Activated naive CD8-positive, alpha-beta T cell treated with anti-CD3 and anti-CD28 coated beads, Interleukin-2, amount 10 ng/mL, durations not matched to agents 7 days and 5 days (primary cell): ENCODE data around the gene DNAH12. TPM values are rescaled to one million over a fixed set of nuclear protein-coding genes. Genes with fewer than 3 reads are reported as not detected.

ENCODE experiments used
- ATAC-seq: fragments of 150-1000 bp; cut with Tn5 transposase; one replicate; pipeline ENCODE4 v1.10.0; 2021; ENCODE audit warnings: low read depth, moderate library complexity
- POLR2A ChIA-PET: fragments of 350-600 bp; sonication (Branson Sonifier 250); formaldehyde crosslinking; loops from one replicate; lab custom pipeline; 2021; ENCODE audit warnings: antibody characterized with exemption; lab: Charles Lee
- DNase-seq: peaks from one replicate; pipeline ENCODE4 v3.0.0; 2021
- H3K27ac Mint-ChIP-seq: one replicate; pipeline ENCODE4 v1.8.0; 2022; ENCODE audit warnings: mild to moderate bottlenecking, mixed read lengths
- H3K27me3 Mint-ChIP-seq: one replicate; pipeline ENCODE4 v1.8.0; 2022; ENCODE audit warnings: mild to moderate bottlenecking, moderate library complexity, mixed read lengths
- H3K36me3 Mint-ChIP-seq: one replicate; pipeline ENCODE4 v1.8.0; 2021; ENCODE audit warnings: mild to moderate bottlenecking, mixed read lengths
- H3K4me1 Mint-ChIP-seq: one replicate; pipeline ENCODE4 v1.8.0; 2021; ENCODE audit warnings: mixed read lengths
- H3K4me3 Mint-ChIP-seq: one replicate; pipeline ENCODE4 v1.8.0; 2022; ENCODE audit warnings: mild to moderate bottlenecking, moderate library complexity, mixed read lengths
- H3K9me3 Mint-ChIP-seq: one replicate; pipeline ENCODE4 v1.8.0; 2021; ENCODE audit warnings: mixed read lengths
- total RNA-seq, 2 experiments: library from RNA; stranded (reverse); gene quantifications; one replicate each; pipeline ENCODE4 v1.2.3, GENCODE V29; 2021

The DNAH12 gene
- total RNA-seq, 2 experiments from 2014 or later = 0.20 to 0.30 TPM

GRCh38 chr3:57421336-57421735 is 122.8 kb downstream of the DNAH12 start:
- no peak for ATAC-seq
- H3K36me3 Mint-ChIP-seq = no peaks in the 10 kb centered on the region
- POLR2A ChIA-PET = no interaction called here
- no peaks in the 10 kb centered on the region for H3K9me3 Mint-ChIP-seq
- no peak overlapping the region for H3K27ac Mint-ChIP-seq
- no peaks in the 10 kb centered on the region for H3K4me1 Mint-ChIP-seq
- H3K27me3 Mint-ChIP-seq = peaks cover 9% of the 10 kb centered on the region
- no peak for DNase-seq
- H3K4me3 Mint-ChIP-seq = no peak overlapping the region

GRCh38 chr3:57420001-57420400 is 124.1 kb downstream of the DNAH12 start:
- no peak for ATAC-seq
- H3K27ac Mint-ChIP-seq = no peak overlapping the region

GRCh38 chr3:57411715-57412114 is 132.4 kb downstream of the DNAH12 start:
- Mint-ChIP-seq H3K9me3 (no peaks in the 10 kb centered on the region), H3K4me1 (no peaks in the 10 kb centered on the region), H3K36me3 (no peaks in the 10 kb centered on the region), H3K4me3 (no peak overlapping the region), H3K27me3 (peaks cover 21% of the 10 kb centered on the region), H3K27ac (no peak overlapping the region)
- DNase-seq = no peak
- POLR2A ChIA-PET = no interaction called here
- ATAC-seq = no peak

More at GRCh38 chr3:57420001-57420400, 124.1 kb downstream of the DNAH12 start:
- no peak for DNase-seq
- H3K9me3 Mint-ChIP-seq = no peaks in the 10 kb centered on the region
- H3K27me3 Mint-ChIP-seq = peaks cover 3% of the 10 kb centered on the region
- no peaks in the 10 kb centered on the region for H3K4me1 Mint-ChIP-seq
- POLR2A ChIA-PET = no interaction called here
- no peaks in the 10 kb centered on the region for H3K36me3 Mint-ChIP-seq
- H3K4me3 Mint-ChIP-seq = no peak overlapping the region

GRCh38 chr3:57409471-57409870 is 134.7 kb downstream of the DNAH12 start:
- H3K27me3 Mint-ChIP-seq = peaks cover 25% of the 10 kb centered on the region
- H3K9me3 Mint-ChIP-seq = no peaks in the 10 kb centered on the region
- no peaks in the 10 kb centered on the region for H3K4me1 Mint-ChIP-seq
- H3K27ac Mint-ChIP-seq = no peak overlapping the region
- ATAC-seq (no peak), DNase-seq (no peak)
- POLR2A ChIA-PET = no interaction called here
- no peak overlapping the region for H3K4me3 Mint-ChIP-seq
- H3K36me3 Mint-ChIP-seq = no peaks in the 10 kb centered on the region

DNA sequence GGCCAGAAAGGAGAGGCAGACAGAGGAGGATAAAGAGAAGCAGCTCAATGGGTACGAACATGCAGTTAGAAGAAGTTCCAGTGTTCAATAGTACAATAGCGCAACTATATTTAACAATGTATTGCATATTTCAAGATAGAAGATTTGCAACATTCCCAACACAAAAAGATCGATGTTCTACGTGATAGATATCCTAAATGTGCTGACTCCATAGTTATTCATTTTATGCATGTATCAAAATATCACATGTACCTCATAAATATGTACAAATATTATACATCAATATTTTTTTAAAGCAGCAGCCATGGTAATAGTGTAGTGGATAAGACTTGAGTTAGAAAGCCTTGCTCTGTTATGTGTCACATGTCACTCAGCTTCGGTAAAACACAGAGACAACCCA is 141.5 kb downstream of the DNAH12 start:
- Mint-ChIP-seq H3K27ac (no peak overlapping the region), H3K4me3 (no peak overlapping the region), H3K4me1 (peaks cover 2% of the 10 kb centered on the region), H3K27me3 (peaks cover 37% of the 10 kb centered on the region), H3K9me3 (peaks cover 2% of the 10 kb centered on the region), H3K36me3 (no peaks in the 10 kb centered on the region)
- ATAC-seq (no peak), DNase-seq (no peak)
- POLR2A ChIA-PET = no interaction called here

DNA sequence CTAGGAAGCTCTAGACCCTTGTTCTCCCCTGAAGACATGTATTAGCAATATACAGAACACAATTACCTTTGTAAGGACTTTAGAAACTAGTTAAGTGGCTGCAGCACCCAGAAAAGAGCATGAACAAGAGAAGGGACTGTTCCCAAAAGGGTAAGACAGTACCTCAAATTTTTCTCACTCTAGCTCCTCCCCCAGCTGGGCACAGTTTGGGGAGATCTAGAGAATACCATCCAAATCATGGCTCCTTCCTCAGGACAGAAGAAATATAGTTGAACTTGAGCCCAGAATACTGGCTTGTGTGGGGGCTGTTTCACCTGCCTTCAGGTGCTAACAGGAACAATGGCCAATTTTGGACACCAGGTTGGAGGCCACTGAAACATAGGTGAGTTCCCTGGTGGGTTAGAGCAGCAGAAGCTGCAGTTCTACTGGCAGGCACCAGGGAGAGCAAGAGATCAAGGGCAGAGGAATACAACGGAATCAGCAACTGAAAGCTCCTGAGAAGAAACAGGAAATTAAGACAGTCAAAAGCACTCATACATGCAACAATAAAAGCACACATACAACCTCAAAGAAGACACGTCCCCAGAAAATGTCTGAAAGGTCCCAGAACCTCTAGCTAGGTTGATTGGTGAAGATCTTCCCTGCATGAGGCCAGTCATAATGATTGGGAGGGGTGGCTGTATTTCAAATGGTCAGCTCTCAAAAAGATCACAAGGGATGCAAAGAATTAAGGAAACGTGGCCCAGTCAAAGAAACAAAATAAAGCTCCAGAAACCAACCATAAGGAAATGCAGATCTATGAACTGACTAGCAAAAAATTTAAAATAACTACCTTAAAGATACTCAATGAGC is 146.7 kb downstream of the DNAH12 start:
- H3K4me1 Mint-ChIP-seq = peaks cover 16% of the 10 kb centered on the region
- peak; percentile 54 for DNase-seq
- peak overlapping the region; percentile 47 for H3K4me3 Mint-ChIP-seq
- peak; percentile 96 for ATAC-seq
- H3K27me3 Mint-ChIP-seq = peaks cover 24% of the 10 kb centered on the region
- H3K36me3 Mint-ChIP-seq = no peaks in the 10 kb centered on the region
- peaks cover 2% of the 10 kb centered on the region for H3K9me3 Mint-ChIP-seq
- POLR2A ChIA-PET = no interaction called here
- H3K27ac Mint-ChIP-seq = peak overlapping the region; percentile 61

DNA sequence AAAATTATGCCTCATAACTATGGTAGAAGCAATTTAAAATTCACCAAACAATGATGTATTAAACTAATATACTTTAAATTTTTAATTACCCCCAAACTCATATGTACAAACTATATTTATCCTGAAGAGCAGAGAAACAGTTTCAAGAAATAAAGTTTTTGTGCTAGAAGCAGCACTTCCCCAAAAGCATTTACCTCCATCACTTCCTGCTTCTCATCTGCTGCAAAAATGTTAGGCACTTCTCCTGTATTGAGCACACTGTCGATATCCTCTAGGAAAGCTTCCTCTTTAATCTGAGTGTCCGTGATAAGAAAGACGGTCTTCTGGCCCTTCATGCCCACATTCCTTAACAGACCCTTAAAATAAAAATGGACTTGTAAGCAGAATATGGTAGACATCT is 150.2 kb downstream of the DNAH12 start:
- DNase-seq (no peak), ATAC-seq (no peak)
- Mint-ChIP-seq H3K36me3 (no peaks in the 10 kb centered on the region), H3K9me3 (peaks cover 2% of the 10 kb centered on the region), H3K4me3 (peak overlapping the region; percentile 45), H3K27ac (no peak overlapping the region), H3K27me3 (peaks cover 3% of the 10 kb centered on the region), H3K4me1 (peaks cover 16% of the 10 kb centered on the region)
- POLR2A ChIA-PET = no interaction called here

DNA sequence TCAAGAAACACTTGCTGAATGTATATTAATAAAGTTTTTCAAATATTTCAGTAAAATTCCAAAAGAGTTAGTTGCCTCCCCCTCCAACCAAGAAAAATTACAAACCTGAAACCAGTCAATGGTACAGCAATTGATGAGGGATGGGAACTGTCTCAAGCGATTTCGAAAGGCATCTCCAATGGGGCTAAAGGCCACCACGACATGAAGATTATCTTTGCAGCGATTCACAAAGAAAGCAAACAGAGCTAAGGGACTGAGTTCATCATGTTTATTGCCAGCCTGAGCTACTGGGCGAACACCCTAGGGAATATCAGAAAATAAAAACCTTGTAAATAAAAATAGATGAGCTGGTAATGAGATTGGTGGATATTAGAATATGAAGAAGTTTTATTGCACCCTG is 152.4 kb downstream of the DNAH12 start:
- POLR2A ChIA-PET = no interaction called here
- H3K27ac Mint-ChIP-seq = no peak overlapping the region
- H3K36me3 Mint-ChIP-seq = no peaks in the 10 kb centered on the region
- no peak overlapping the region for H3K4me3 Mint-ChIP-seq
- peaks cover 7% of the 10 kb centered on the region for H3K4me1 Mint-ChIP-seq
- no peak for ATAC-seq
- no peak for DNase-seq
- H3K9me3 Mint-ChIP-seq = no peaks in the 10 kb centered on the region
- H3K27me3 Mint-ChIP-seq = peaks cover 4% of the 10 kb centered on the region

- Mint-ChIP-seq H3K27me3 (peaks cover 4% of the 10 kb centered on the region), H3K9me3 (no peaks in the 10 kb centered on the region), H3K27ac (no peak overlapping the region), H3K36me3 (no peaks in the 10 kb centered on the region), H3K4me1 (peaks cover 7% of the 10 kb centered on the region), H3K4me3 (no peak overlapping the region)
- DNase-seq (no peak), ATAC-seq (no peak)
- POLR2A ChIA-PET = no interaction called here
Observed at GRCh38 chr3:57389271-57389670, 154.9 kb downstream of the DNAH12 start.

GRCh38 chr3:57386307-57386706 is 157.8 kb downstream of the DNAH12 start:
- POLR2A ChIA-PET = no interaction called here
- no peak overlapping the region for H3K4me3 Mint-ChIP-seq
- H3K9me3 Mint-ChIP-seq = no peaks in the 10 kb centered on the region
- no peaks in the 10 kb centered on the region for H3K36me3 Mint-ChIP-seq
- no peak for ATAC-seq
- no peak overlapping the region for H3K27ac Mint-ChIP-seq
- no peak for DNase-seq
- peaks cover 4% of the 10 kb centered on the region for H3K27me3 Mint-ChIP-seq
- no peaks in the 10 kb centered on the region for H3K4me1 Mint-ChIP-seq

DNA sequence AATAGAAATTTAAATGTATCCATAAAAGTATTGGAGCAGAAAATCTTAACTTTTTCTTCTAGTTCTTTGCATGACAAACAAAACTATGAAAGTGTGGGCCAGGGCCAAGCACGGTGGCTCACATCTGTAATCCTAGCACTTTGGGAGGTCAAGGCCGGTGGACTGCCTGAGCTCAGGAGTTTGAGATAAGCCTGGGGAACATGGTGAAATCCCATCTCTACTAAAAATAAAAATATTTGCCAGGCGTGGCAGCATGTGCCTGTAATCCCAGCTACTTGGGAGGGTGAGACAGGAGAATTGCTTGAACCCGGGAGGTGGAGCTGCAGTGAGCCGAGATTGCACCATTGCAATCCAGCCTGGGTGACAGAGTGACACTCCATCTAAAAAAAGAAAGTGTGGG is 158.6 kb downstream of the DNAH12 start:
- H3K9me3 Mint-ChIP-seq = no peaks in the 10 kb centered on the region
- H3K27me3 Mint-ChIP-seq = peaks cover 4% of the 10 kb centered on the region
- no peak for ATAC-seq
- no peak overlapping the region for H3K4me3 Mint-ChIP-seq
- H3K4me1 Mint-ChIP-seq = no peaks in the 10 kb centered on the region
- DNase-seq = no peak
- no peak overlapping the region for H3K27ac Mint-ChIP-seq
- H3K36me3 Mint-ChIP-seq = no peaks in the 10 kb centered on the region
- POLR2A ChIA-PET = no interaction called here

- peaks cover 9% of the 10 kb centered on the region for H3K27me3 Mint-ChIP-seq
- H3K27ac Mint-ChIP-seq = no peak overlapping the region
- DNase-seq (no peak), ATAC-seq (no peak)
- no peaks in the 10 kb centered on the region for H3K36me3 Mint-ChIP-seq
- no peaks in the 10 kb centered on the region for H3K9me3 Mint-ChIP-seq
- no peaks in the 10 kb centered on the region for H3K4me1 Mint-ChIP-seq
- no peak overlapping the region for H3K4me3 Mint-ChIP-seq
- POLR2A ChIA-PET = no interaction called here
Observed at GRCh38 chr3:57383838-57384237, 160.3 kb downstream of the DNAH12 start.

- no peak overlapping the region for H3K4me3 Mint-ChIP-seq
- no peaks in the 10 kb centered on the region for H3K36me3 Mint-ChIP-seq
- ATAC-seq (no peak), DNase-seq (no peak)
- no peaks in the 10 kb centered on the region for H3K4me1 Mint-ChIP-seq
- POLR2A ChIA-PET = no interaction called here
- H3K27me3 Mint-ChIP-seq = peaks cover 13% of the 10 kb centered on the region
- no peaks in the 10 kb centered on the region for H3K9me3 Mint-ChIP-seq
- H3K27ac Mint-ChIP-seq = no peak overlapping the region
Observed at GRCh38 chr3:57383406-57383805, 160.7 kb downstream of the DNAH12 start.

- DNase-seq = no peak
- no peak for ATAC-seq
- Mint-ChIP-seq H3K27ac (no peak overlapping the region), H3K4me3 (no peak overlapping the region), H3K27me3 (peaks cover 12% of the 10 kb centered on the region), H3K4me1 (no peaks in the 10 kb centered on the region), H3K36me3 (no peaks in the 10 kb centered on the region), H3K9me3 (no peaks in the 10 kb centered on the region)
- POLR2A ChIA-PET = no interaction called here
Observed at GRCh38 chr3:57382933-57383332, 161.2 kb downstream of the DNAH12 start.
